ENCODE measurements around the gene IPPK.

DNA sequence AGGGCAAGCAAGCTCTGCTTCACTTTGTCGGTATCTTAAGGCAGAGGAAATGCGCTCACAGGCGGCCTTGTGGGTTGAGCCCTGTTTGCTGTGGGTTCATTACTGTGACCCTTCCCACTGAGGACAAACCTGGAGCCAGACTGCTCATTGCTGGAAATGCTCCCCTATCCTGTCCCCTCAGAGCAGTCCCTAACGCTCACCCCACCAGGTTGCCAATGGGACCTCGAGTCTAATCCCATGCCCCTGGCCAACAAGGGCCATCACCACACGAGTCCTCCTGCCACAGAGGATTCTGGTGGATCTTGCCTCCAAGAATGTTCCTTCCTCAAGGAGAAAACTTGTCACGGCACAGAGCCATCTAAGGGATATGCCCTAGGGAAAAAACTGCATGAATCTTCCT is 14.6 kb downstream of the IPPK start:
- TF ChIP-seq, protein P1, sequence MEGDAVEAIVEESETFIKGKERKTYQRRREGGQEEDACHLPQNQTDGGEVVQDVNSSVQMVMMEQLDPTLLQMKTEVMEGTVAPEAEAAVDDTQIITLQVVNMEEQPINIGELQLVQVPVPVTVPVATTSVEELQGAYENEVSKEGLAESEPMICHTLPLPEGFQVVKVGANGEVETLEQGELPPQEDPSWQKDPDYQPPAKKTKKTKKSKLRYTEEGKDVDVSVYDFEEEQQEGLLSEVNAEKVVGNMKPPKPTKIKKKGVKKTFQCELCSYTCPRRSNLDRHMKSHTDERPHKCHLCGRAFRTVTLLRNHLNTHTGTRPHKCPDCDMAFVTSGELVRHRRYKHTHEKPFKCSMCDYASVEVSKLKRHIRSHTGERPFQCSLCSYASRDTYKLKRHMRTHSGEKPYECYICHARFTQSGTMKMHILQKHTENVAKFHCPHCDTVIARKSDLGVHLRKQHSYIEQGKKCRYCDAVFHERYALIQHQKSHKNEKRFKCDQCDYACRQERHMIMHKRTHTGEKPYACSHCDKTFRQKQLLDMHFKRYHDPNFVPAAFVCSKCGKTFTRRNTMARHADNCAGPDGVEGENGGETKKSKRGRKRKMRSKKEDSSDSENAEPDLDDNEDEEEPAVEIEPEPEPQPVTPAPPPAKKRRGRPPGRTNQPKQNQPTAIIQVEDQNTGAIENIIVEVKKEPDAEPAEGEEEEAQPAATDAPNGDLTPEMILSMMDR (IDR thresholded peaks at IDR 0.05): no peak
- TF ChIP-seq POLR2A (IDR thresholded peaks at IDR 0.05): no peak

Data from testis (tissue), 2 donors.